Peyer's patch (tissue), 4 donors: ENCODE data around the gene NTRK2.

Source experiments
- POLR2A ChIP-seq, 2 donors: fragments of 450-650 bp; IDR thresholded peaks; one replicate each; pipeline ENCODE4 v1.5.1; 2017; ENCODE audit warnings: antibody characterized with exemption in 2 of 2, mild to moderate bottlenecking in 2 of 2, moderate library complexity in 2 of 2
- TF ChIP-seq, protein P1 (sequence below), 6 experiments: fragments of 450-650 bp in 4 of 6; fragments of 200-600 bp in 2 of 6; sonication (generic) in 1 of 6; IDR thresholded peaks; one replicate each; pipeline ENCODE4 v1.5.1; 2017 to 2019; ENCODE audit warnings: antibody characterized with exemption in 6 of 6, mild to moderate bottlenecking in 3 of 6, moderate library complexity in 1 of 6

- TF ChIP-seq, protein P1, sequence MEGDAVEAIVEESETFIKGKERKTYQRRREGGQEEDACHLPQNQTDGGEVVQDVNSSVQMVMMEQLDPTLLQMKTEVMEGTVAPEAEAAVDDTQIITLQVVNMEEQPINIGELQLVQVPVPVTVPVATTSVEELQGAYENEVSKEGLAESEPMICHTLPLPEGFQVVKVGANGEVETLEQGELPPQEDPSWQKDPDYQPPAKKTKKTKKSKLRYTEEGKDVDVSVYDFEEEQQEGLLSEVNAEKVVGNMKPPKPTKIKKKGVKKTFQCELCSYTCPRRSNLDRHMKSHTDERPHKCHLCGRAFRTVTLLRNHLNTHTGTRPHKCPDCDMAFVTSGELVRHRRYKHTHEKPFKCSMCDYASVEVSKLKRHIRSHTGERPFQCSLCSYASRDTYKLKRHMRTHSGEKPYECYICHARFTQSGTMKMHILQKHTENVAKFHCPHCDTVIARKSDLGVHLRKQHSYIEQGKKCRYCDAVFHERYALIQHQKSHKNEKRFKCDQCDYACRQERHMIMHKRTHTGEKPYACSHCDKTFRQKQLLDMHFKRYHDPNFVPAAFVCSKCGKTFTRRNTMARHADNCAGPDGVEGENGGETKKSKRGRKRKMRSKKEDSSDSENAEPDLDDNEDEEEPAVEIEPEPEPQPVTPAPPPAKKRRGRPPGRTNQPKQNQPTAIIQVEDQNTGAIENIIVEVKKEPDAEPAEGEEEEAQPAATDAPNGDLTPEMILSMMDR (IDR thresholded peaks at IDR 0.05): no peak
- TF ChIP-seq POLR2A (IDR thresholded peaks at IDR 0.05): no peak
Observed at GRCh38 chr9:84997472-84997871, 327.9 kb downstream of the NTRK2 start.
